Measurements from ENCODE around the gene GPAM.
A peak's percentile ranks its signal among the peaks of the same experiment; 100 is the strongest.
"Not testable (repeated sequence)": the region's sequence is repeated elsewhere in the genome, so short reads cannot be mapped to it uniquely, and the experiment has no call there.

GPAM gene, protein sequence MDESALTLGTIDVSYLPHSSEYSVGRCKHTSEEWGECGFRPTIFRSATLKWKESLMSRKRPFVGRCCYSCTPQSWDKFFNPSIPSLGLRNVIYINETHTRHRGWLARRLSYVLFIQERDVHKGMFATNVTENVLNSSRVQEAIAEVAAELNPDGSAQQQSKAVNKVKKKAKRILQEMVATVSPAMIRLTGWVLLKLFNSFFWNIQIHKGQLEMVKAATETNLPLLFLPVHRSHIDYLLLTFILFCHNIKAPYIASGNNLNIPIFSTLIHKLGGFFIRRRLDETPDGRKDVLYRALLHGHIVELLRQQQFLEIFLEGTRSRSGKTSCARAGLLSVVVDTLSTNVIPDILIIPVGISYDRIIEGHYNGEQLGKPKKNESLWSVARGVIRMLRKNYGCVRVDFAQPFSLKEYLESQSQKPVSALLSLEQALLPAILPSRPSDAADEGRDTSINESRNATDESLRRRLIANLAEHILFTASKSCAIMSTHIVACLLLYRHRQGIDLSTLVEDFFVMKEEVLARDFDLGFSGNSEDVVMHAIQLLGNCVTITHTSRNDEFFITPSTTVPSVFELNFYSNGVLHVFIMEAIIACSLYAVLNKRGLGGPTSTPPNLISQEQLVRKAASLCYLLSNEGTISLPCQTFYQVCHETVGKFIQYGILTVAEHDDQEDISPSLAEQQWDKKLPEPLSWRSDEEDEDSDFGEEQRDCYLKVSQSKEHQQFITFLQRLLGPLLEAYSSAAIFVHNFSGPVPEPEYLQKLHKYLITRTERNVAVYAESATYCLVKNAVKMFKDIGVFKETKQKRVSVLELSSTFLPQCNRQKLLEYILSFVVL

DNA sequence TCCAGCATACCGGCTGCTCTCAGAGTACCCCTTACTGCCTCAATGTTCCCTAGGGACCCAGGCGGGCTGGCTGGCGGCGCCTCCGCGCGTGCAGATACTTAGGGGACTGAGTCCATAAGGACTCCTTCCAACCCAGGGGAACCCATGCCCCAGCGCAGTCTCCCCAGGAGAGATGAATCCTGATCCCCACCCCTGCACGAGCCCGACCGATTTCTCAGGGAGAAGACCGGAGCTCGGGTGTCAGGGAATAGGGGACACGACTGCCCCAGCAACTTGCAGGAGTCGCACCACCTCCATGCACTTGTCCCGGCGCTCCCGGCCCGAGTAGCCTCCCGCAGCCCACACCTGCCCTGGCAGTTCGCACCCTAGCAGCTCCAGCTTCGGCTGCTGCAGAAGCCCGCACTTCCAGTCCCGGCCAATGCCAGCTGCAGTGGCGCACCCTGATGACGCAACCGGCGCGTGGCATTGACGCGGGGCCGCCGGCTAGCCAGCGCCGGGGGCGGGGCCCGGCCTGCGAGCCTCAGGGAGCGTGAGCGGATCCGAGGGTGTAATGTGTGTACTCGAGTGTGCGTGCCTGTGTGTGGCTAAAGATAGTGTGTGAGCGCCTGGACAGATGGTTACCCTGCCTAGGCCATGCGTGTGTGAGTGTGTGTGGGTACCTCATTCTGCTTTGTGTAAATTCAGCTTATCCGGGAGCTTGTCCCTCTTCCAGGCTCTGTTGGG is at the start of gene GPAM:
TSS of gene GPAM (minus strand) at position 437 of the 723 bp plus-strand sequence. CDS start 1,981 bp downstream, outside the sequence.
- DNase-seq (ENCODE audit: low spot score) = peak; percentile 78
- no peak for FAIRE-seq

DNA sequence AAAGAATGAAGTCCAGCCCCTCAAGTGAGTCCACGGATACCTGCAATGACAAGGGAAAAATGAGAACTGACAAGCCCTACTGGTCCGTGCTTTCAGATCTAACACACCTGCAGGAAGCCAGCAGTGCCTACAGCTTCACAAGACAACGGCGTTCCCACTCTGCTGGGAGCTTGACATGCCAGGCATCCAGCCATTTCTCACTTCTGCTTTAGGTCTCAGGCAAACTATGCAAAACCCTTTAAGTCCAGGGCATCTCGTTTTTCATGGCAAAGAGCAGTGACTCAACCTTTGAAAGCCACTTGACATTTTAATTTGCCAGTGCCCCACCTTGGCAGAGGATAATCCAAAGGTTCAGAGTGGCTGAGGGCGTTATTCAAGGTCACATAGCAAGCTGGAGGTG is 49.1 kb upstream of the GPAM start:
- FAIRE-seq (no peak), DNase-seq (ENCODE audit: low spot score) (no peak)

DNA sequence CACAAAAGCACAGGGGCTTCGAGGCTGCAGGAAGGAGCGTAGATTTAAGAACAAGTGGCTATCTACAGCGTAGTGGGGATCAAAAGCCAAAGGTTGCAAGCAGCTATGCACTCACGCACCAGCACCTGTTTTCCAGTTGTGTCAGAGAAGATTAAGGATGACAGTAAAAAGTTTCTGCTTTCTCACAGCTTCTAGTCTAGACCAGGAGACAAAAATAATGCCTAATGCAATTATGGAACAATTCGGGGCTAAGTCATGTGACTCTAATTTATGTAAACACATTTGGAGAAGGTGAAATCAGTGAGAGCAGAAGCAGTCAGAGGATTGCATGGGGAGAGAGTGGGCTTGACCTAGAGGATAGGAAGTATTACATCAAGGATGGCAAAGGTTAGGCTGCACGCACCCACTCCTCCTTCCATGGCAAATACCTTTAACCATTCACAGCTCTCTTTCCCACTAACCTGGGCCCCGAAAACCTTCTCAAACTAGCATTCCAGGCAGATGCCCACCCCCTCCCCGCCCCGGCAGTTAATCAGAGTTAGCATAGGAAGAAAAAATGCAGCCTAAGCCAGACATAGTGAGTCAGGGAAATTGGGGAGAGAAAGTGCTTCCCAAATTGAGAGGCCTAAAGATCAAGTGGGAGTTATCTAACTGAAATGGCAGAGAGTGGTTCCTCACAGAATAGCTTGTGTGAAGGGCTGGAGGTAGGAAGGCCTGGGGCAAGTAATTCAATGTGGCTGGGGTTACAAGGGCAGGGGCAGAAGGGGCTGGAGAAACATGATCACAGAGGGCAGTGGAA is 48.2 kb upstream of the GPAM start:
- FAIRE-seq = no peak
- no peak for DNase-seq (ENCODE audit: low spot score)

DNA sequence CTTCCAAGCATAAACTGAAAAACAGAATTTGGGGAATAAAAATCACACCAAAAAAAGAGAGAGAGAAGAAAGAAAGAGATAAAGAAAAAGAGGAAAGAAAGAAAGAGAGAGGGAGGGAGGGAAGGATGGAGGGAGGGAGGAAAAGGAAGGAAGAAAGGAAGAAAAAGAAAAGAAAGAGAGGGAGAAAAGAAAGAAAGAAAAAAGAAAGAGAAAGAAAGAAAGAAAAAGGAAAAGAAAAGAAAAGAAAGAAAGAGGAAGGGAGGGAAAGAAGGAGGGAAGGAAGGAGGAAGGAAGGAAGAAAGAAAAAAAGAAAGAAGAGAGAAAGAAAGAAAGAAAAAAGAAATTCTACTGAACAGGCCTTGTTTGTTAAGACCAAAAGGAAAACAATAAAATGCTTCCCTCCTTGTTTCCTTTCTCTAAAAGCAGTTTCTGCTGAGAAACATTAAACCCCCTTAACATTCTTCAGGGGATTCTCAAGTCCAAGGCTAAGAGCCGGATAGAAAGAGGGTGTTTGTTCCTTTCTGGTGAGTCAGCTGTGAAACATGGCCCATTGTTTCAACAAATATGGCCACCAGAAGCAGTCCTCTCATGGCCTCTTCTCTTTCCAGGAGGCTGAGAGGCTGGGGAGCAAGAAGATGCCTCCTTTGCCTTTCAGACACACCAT is 46.9 kb upstream of the GPAM start:
- peak; percentile 27 for DNase-seq (ENCODE audit: low spot score)
- FAIRE-seq = no peak

DNA sequence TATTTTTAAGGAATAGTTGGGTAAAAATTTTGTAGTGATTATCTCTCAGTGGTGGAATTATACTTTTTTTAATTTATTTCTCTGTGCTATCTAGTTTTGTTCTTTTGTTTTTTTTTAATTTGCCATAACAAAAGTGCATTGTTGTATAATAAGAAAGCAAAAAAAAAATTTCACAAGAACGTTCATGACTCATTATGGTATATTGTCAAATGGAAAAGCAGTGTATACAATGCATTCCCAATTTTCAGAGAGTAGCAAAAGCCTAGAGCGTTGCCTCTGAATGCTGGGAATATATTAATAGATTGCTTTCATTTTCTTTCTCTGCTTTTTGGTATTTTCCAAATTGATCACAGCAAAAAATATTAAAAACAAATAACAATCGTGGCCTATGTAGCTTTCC is 46.3 kb upstream of the GPAM start:
- DNase-seq (ENCODE audit: low spot score) = no peak
- no peak for FAIRE-seq

DNA sequence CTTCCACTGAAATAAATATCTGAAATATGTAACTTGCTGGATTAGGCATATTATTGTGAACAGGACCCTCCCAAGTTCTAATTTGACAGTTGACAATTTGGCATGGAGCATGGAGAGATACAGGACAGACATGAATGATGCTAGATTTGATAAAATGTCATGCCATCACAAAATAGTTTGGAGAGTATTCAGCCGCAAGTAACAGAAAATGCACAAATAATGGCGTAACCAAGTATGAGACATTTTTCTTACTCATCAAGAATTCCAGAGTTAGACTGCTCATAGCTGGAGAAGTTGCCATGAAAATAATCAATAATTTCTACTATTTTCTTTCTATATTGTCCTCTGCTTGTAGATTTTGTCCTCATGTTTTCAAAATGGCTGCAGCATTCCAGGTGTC is 45.5 kb upstream of the GPAM start:
- no peak for DNase-seq (ENCODE audit: low spot score)
- no peak for FAIRE-seq

DNA sequence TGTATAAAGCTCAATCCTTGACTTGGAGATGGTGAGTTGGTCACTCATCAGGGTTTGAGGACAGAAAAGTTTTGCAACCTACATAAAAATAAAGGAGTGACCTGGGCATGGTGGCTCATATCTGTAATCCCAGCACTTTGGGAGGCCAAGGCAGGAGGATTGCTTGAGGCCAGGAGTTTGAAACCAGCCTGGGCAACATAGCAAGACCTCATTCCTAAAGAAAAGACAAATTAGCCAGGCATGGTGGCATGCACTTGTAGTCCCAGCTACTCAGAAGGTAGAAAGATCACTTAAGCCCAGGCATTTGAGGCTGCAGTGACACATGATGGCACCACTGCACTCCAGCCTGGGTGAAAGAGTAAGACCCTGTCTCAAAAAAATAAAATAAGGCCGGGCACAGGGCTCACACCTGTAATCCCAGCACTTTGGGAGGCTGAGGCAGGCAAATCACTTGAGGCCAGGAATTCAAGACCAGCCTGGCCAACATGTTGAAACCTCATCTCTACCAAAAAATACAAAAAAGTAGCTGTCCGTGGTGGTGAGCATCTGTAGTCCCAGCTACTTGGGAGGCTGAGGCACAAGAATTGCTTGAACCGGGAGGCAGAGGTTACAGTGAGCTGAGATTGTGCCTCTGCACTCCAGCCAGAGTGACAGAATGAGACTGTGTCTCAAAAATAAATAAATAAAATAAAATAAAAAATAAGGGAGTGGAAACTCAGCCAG is 45.0 kb upstream of the GPAM start:
- DNase-seq (ENCODE audit: low spot score); FAIRE-seq: not testable (repeated sequence)

DNA sequence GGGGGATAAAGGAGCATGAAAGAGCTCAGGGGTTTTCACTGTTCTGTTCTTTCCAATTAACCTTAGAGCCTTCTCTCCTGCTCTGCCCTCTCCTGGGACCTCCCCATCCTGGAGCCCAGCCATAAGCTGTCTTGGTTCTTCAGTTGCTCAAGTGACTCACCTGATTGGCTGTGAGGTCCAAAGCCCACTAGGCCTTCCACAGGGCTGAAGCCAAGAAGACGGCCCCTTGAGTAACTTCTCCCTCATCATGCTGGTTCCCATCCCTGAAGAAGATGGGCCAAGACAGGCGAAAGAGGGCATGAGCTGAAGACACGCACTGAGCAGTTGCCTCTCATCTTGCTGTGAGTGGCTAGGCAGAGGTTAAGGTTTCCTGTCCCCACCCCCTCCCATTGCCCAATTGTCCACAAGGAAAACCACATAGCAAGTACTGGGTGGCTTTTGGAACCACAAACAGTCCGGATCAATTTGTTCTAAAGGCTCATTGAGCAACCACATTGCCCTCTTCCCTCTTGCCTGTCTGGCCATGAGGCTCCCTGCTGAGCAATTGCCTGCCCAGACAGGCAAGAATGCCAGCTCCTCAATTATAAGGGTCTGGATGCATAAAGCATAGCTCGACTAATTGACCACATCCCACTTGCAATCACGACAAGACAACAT is 43.9 kb upstream of the GPAM start:
- FAIRE-seq = no peak
- DNase-seq (ENCODE audit: low spot score) = no peak

DNA sequence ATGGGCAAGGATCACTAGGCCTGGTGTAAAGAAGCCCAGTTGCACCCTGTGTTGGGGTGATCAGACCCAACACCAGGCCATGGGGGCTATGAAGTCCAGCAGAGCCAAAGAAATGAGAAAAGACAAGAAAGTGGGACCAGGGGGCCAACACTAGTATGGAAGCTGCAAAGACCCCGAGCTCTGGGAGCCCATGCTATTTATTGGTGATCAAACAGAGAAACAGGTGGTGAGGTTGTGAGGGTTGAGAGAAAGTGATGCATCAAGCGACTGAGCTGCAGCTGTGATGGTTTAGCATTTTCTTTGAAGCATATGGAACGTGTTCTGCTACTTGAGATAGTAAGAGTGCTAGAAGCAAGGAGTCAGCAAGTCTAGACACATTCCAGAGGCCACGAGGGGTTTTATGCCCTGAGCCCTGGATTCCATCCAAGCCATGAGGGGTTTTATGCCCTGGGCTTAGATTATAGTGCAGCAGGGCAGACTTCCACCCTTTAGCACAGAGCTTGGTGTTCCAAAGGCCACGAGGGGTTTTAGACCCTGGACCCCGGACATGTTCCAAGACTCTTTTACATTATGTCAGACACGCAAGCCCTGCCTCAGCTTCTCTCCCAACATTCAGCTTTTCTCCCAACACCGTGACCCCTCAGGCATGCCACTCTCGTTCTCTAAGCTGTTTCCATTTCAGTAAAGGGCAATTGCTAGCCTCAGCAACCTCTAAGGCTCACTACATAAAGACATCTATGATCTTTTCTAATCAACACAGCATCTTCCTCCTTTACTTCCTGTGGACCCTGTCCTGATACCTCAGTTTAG is 43.1 kb upstream of the GPAM start:
- DNase-seq (ENCODE audit: low spot score) = no peak
- no peak for FAIRE-seq

DNA sequence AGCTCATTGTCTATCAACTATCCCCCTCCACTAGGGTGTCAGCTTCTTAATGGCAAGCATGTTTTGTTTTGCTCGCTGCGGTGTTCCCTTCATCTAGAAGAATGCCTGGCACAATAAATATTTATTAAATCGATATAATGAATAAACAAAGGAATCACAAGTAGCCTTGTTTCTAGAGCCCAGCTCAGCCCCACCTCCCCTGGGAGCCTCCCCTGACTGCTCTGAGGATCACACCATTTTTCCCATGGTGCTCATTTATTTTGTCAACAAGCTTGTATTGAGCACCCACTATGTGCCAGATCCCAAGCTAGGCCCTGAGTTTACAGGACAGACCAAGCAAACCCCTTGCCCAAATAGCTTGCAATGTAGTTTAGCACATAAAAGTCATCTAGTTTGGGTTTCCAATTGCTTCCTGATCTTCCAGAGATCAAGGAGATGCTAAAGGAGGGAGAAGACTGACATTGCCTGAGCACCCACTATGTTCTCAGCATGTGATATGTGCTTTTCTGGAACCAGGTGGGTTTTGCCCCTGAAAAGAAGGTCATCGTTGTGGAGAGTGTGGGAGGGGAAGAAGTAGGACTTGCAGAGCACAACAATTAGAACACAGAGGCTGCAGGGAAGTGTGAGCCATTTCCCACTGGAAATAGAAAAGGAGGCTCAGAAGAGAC is 42.3 kb upstream of the GPAM start:
- no peak for DNase-seq (ENCODE audit: low spot score)

DNA sequence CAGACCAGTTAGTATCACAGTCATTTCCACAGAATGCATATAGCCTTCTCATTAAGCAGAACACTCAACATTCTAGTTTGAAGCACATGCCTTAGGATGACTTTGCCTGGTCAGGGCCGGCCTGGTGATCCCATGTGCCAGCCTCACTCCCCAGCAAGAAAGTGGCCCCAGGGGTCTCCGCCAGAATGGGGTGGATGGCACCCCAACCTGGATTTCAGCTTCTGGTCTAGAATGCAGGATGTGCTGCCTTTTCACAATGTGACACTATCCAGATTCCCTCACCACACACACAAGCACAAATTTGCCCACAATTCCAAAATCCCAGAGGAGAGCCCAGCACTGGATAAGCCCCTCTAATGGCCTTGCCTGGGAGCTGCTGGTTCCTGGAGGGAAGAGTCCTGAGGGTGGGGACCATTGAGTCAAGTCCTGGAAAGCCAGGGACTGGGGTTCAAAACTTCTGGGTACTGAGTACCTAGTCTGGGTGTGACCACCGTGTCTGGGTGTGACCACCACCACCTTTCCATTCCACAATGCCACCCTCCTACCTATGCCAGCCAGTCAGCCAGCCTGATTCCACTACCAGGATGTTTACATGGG is 41.5 kb upstream of the GPAM start:
- no peak for DNase-seq (ENCODE audit: low spot score)
- no peak for FAIRE-seq

More for the DNA sequence above, 42.3 kb upstream of the GPAM start:
- FAIRE-seq = no peak

DNA sequence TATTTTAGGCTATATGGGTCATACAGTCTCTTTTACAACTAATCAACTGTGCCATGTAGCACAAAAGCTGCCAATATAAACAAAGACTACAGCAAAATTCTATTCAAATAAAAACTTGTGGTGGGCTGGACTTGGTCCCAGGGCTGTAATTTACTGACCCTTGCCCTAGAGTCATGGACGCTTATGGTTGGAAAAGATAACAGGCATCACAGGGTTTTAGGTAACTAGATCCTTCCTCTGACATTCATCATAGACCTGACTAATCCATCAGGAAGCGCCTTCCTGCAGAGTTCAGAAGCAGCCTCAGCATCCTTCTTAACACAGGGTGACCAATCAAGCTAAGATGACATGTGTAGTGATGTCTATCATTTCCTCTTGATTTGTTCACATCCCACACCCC is 40.2 kb upstream of the GPAM start:
- FAIRE-seq (no peak), DNase-seq (ENCODE audit: low spot score) (no peak)

DNA sequence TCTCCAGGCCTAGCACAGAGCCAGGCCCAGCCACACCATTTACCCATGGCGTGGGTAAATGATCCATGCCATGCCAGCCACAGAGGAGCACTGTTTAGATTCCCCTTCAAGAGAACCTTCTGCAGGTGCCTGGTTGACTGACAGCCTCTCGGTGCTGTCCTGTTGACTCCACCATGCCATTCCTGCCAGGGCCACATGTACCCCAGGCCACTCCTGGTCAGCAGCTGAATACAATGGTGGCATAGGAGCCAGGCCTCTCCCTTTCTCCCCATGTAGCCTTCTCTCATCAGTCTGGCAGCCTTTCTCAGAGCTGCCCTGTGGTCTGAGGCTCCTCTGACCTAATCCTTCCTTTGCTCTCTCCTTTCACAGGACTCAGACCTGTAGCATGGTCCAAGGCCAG is 39.2 kb upstream of the GPAM start:
- DNase-seq (ENCODE audit: low spot score) = no peak
- FAIRE-seq = no peak

DNA sequence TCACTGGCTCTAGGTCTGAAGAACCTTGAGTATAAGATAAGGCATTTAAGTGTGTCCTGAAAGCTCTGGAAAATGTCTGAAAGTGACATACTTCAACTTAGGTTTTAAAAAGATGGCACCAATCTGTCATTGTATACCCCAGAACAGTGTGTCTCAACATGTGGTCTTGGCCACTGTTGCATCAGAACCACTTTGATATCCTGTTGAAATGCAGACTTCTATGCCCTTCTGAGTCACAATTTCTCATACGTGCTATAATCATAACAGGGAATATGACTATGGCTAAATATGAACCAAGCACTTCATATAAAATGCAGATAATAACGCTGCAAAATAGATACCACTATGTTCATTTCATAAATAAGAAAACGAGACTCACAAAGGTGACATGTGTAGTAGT is 38.0 kb upstream of the GPAM start:
- DNase-seq (ENCODE audit: low spot score) = no peak
- FAIRE-seq = no peak

DNA sequence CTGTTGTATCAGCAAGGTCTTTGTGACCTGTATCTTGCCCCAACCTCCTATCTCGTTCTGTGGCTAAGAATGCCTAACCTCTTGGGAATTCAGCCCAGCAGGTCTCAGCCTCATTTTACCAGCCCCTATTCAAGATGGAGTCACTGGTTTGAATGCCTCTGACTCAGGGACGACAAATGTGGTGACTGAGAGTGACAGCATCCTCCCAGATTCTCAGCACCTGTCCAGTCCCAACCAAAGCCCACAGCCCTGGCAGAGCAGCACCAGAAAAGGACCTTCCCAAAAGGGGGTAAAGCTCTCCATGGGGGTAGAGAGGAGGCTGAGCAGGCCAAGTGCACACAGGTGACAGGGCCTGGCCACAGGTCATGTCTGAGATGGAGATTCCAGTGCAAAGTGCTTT is 35.4 kb upstream of the GPAM start:
- no peak for DNase-seq (ENCODE audit: low spot score)
- FAIRE-seq = no peak

DNA sequence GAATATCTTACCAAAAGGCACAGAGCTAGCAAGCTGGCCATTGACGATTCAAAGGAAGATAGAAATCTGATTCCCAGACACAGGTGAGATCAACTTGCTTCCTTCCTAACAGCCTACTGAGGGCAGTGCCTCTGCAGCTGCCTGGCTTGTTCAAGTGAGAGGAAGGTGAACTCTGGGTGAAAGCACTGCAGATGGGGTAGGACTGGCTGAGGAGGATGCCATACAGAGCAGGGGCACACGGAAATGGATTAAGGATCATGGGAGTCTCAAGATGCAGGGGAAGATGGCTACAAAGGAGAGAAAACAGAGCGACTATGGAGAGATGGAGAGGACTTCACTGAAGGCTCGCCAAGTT is 34.4 kb upstream of the GPAM start:
- FAIRE-seq = no peak
- DNase-seq (ENCODE audit: low spot score) = no peak

DNA sequence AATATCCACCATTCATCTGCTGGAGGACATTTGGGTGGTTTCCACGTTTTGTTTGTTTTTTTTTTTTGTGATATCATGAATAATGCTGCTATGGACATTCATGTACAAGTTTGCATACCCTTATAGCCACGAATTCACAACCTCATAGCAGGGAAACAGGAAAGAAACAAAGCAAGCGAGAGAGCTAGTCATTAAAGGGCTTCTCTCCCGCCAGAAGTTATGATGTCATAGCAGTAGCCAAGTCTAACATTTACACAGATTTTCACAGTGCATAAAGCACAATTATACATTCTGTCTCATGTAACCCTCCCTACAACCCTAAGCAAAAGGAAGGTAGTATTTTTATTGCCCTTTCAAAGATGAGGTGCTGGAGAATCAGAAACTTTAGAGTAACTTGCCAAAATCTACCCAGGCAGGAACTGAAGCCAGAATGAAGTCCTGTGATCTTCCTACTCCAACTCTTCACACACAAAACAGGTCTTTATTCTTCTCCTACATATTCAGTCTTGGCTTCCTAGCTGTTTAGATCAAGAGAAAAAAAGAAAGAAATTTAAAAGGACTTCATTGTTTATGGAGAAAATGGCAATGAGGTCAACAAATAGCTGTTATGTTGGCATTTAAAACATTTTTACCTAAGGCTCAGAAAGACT is 33.9 kb upstream of the GPAM start:
- FAIRE-seq = no peak
- no peak for DNase-seq (ENCODE audit: low spot score)

Measured in urothelium cell line (cell line).